ENCODE measurements around the gene IGF2BP3. TPM values are rescaled to one million over a fixed set of nuclear protein-coding genes. Genes with fewer than 3 reads are reported as not detected.
A peak's percentile ranks its signal among the peaks of the same experiment; 100 is the strongest.

Gene IGF2BP3
- total RNA-seq, 5 donors from 2014 or later (not counting 1 experiment from before 2014, with no cell fraction given), result 0.46 to 1.9 (median 0.55) TPM; not detected in 1

- CTCF ChIA-PET, result interaction anchor here in 1 of 2 donors (0.5 kb wide), 1 partner anchor 87 kb away, joined by 4 read pairs; no protein-coding TSS in a partner anchor
These were observed 119.8 kb downstream of the IGF2BP3 start for GRCh38 chr7:23350466-23350865.

GRCh38 chr7:23349484-23350157, 120.7 kb downstream of the IGF2BP3 start:
- H3K36me3 Mint-ChIP-seq, result no peaks in the 10 kb centered on the region
- ChIA-PET POLR2A (interaction anchor here in 1 of 2 donors (0.6 kb wide), 1 partner anchor 9 kb away, joined by 4 read pairs; no protein-coding TSS in a partner anchor), CTCF (interaction anchor here in 1 of 2 donors (0.7 kb wide), 1 partner anchor 78 kb away, joined by 3 read pairs; no protein-coding TSS in a partner anchor)
- no peak overlapping the region for H3K4me3 Mint-ChIP-seq
- H3K9me3 Mint-ChIP-seq, result no peaks in the 10 kb centered on the region
- no peak overlapping the region for H3K4me3 ChIP-seq (ENCODE audit: control insufficient read depth in 1 of 2, extremely low read depth in 1 of 2, low read length in 1 of 2)
- H3K9me3 ChIP-seq, result no peaks in the 10 kb centered on the region
- H3K27me3 ChIP-seq (replicated peaks in 1 of 2; ENCODE audit: control insufficient read depth in 2 of 2, extremely low read depth in 1 of 2, insufficient read depth in 2 of 2, low read length in 1 of 2), result peaks cover 0 to 3% of the 10 kb centered on the region in 2 experiments
- no peak for DNase-seq
- no peak overlapping the region for H3K27ac Mint-ChIP-seq
- no peak overlapping the region for H3K27ac ChIP-seq (ENCODE audit: low read length)
- H3K27me3 Mint-ChIP-seq, result no peaks in the 10 kb centered on the region
- WGBS (ENCODE audit: insufficient coverage), result 100% methylated on average over 1 of the region's 7 CpGs
- peaks cover 26 to 30% (median 27%) of the 10 kb centered on the region in 3 donors for H3K4me1 Mint-ChIP-seq
- H3K36me3 ChIP-seq (ENCODE audit: control insufficient read depth in 2 of 2, extremely low read depth in 1 of 2, insufficient read depth in 1 of 2, low read length in 1 of 2), result no peaks in the 10 kb centered on the region
- H3K4me1 ChIP-seq (ENCODE audit: control insufficient read depth in 1 of 2, extremely low read depth in 1 of 2, insufficient read depth in 2 of 2, low read length in 2 of 2), result peaks cover 6 to 8% of the 10 kb centered on the region in 2 experiments
- no peak for ATAC-seq (replicated peaks in 1 of 4)

More at GRCh38 chr7:23350466-23350865, 119.8 kb downstream of the IGF2BP3 start:
- no peak overlapping the region for H3K4me3 ChIP-seq (ENCODE audit: control insufficient read depth in 1 of 2, extremely low read depth in 1 of 2, low read length in 1 of 2)
- Mint-ChIP-seq H3K36me3 (no peaks in the 10 kb centered on the region), H3K9me3 (no peaks in the 10 kb centered on the region), H3K4me1 (peaks cover 19 to 23% (median 21%) of the 10 kb centered on the region in 3 donors), H3K27ac (no peak overlapping the region), H3K4me3 (no peak overlapping the region), H3K27me3 (peaks cover 0 to 3% of the 10 kb centered on the region in 2 donors)
- H3K4me1 ChIP-seq (ENCODE audit: control insufficient read depth in 1 of 2, extremely low read depth in 1 of 2, insufficient read depth in 2 of 2, low read length in 2 of 2), result peaks cover 6 to 8% of the 10 kb centered on the region in 2 experiments
- no peaks in the 10 kb centered on the region for H3K9me3 ChIP-seq
- ATAC-seq (replicated peaks in 1 of 4) (no peak), DNase-seq (no peak)
- H3K36me3 ChIP-seq (ENCODE audit: control insufficient read depth in 2 of 2, extremely low read depth in 1 of 2, insufficient read depth in 1 of 2, low read length in 1 of 2), result no peaks in the 10 kb centered on the region
- peaks cover 0 to 3% of the 10 kb centered on the region in 2 experiments for H3K27me3 ChIP-seq (replicated peaks in 1 of 2; ENCODE audit: control insufficient read depth in 2 of 2, extremely low read depth in 1 of 2, insufficient read depth in 2 of 2, low read length in 1 of 2)
- POLR2A ChIA-PET, result no interaction called here
- H3K27ac ChIP-seq (ENCODE audit: low read length), result no peak overlapping the region
- 90% methylated on average over 2 of the region's 2 CpGs for WGBS (ENCODE audit: insufficient coverage)

- Mint-ChIP-seq H3K36me3 (no peaks in the 10 kb centered on the region), H3K9me3 (no peaks in the 10 kb centered on the region), H3K27me3 (no peaks in the 10 kb centered on the region), H3K4me3 (peak overlapping the region in 1 of 3 donors; percentile 75), H3K27ac (peak overlapping the region; percentile 24 to 42), H3K4me1 (peaks cover 26 to 30% (median 27%) of the 10 kb centered on the region in 3 donors)
- Histone ChIP-seq H3K27ac (ENCODE audit: low read length) (no peak overlapping the region), H3K9me3 (no peaks in the 10 kb centered on the region), H3K27me3 (replicated peaks in 1 of 2; ENCODE audit: control insufficient read depth in 2 of 2, extremely low read depth in 1 of 2, insufficient read depth in 2 of 2, low read length in 1 of 2) (no peaks in the 10 kb centered on the region), H3K4me1 (ENCODE audit: control insufficient read depth in 1 of 2, extremely low read depth in 1 of 2, insufficient read depth in 2 of 2, low read length in 2 of 2) (peaks cover 6 to 8% of the 10 kb centered on the region in 2 experiments), H3K36me3 (ENCODE audit: control insufficient read depth in 2 of 2, extremely low read depth in 1 of 2, insufficient read depth in 1 of 2, low read length in 1 of 2) (no peaks in the 10 kb centered on the region), H3K4me3 (ENCODE audit: control insufficient read depth in 1 of 2, extremely low read depth in 1 of 2, low read length in 1 of 2) (no peak overlapping the region)
- CTCF ChIA-PET, result interaction anchor here (1.2 to 2.0 kb wide), 2 partner anchors 10 to 75 kb away, joined by 7 read pairs; no protein-coding TSS in a partner anchor
- 75% methylated on average over 8 of the region's 8 CpGs for WGBS (ENCODE audit: insufficient coverage)
- DNase-seq (no peak), ATAC-seq (replicated peaks in 1 of 4) (no peak)
- POLR2A ChIA-PET, result interaction anchor here in 1 of 2 donors (1.0 kb wide), 1 partner anchor 49 kb away, joined by 3 read pairs; the partner anchor contains the start of gene MALSU1
These were observed 122.6 kb downstream of the IGF2BP3 start for GRCh38 chr7:23347682-23348180.

- peak overlapping the region; percentile 44 to 75 (median 66) for H3K4me3 Mint-ChIP-seq
- H3K4me3 ChIP-seq (ENCODE audit: control insufficient read depth in 1 of 2, extremely low read depth in 1 of 2, low read length in 1 of 2), result no peak overlapping the region
- POLR2A ChIA-PET, result interaction anchor here in 1 of 2 donors (1.0 kb wide), 1 partner anchor 49 kb away, joined by 3 read pairs; the partner anchor contains the start of gene MALSU1
These were observed 123.1 kb downstream of the IGF2BP3 start for GRCh38 chr7:23347033-23347681.

GRCh38 chr7:23346316-23346715, 124.0 kb downstream of the IGF2BP3 start:
- Mint-ChIP-seq H3K36me3 (no peaks in the 10 kb centered on the region), H3K27ac (peak overlapping the region; percentile 82 to 88), H3K9me3 (no peaks in the 10 kb centered on the region), H3K27me3 (no peaks in the 10 kb centered on the region), H3K4me3 (peak overlapping the region; percentile 73 to 81 (median 75)), H3K4me1 (peaks cover 26 to 30% (median 27%) of the 10 kb centered on the region in 3 donors)
- peak in 1 of 35 experiments; percentile 56 for DNase-seq
- peak overlapping the region; percentile 29 for H3K27ac ChIP-seq (ENCODE audit: low read length)
- peak overlapping the region; percentile 42 to 66 for H3K4me3 ChIP-seq (ENCODE audit: control insufficient read depth in 1 of 2, extremely low read depth in 1 of 2, low read length in 1 of 2)
- peak; percentile 72 to 90 (median 74) for ATAC-seq (replicated peaks in 1 of 4)
- ChIA-PET POLR2A (interaction anchor here in 1 of 2 donors (0.6 kb wide), 2 partner anchors 139 to 186 kb away, joined by 3 read pairs; no protein-coding TSS in a partner anchor), CTCF (interaction anchor here (0.6 to 2.0 kb wide), 9 partner anchors 12 to 275 kb away, joined by 3 to 7 read pairs (median 3); no protein-coding TSS in a partner anchor)
- no peaks in the 10 kb centered on the region for H3K36me3 ChIP-seq (ENCODE audit: control insufficient read depth in 2 of 2, extremely low read depth in 1 of 2, insufficient read depth in 1 of 2, low read length in 1 of 2)
- H3K4me1 ChIP-seq (ENCODE audit: control insufficient read depth in 1 of 2, extremely low read depth in 1 of 2, insufficient read depth in 2 of 2, low read length in 2 of 2), result peaks cover 6 to 8% of the 10 kb centered on the region in 2 experiments
- 8% methylated on average over 6 of the region's 8 CpGs for WGBS (ENCODE audit: insufficient coverage)
- no peaks in the 10 kb centered on the region for H3K9me3 ChIP-seq
- no peaks in the 10 kb centered on the region for H3K27me3 ChIP-seq (replicated peaks in 1 of 2; ENCODE audit: control insufficient read depth in 2 of 2, extremely low read depth in 1 of 2, insufficient read depth in 2 of 2, low read length in 1 of 2)

More at GRCh38 chr7:23347033-23347681, 123.1 kb downstream of the IGF2BP3 start:
- Histone ChIP-seq H3K36me3 (ENCODE audit: control insufficient read depth in 2 of 2, extremely low read depth in 1 of 2, insufficient read depth in 1 of 2, low read length in 1 of 2) (no peaks in the 10 kb centered on the region), H3K9me3 (no peaks in the 10 kb centered on the region), H3K4me1 (ENCODE audit: control insufficient read depth in 1 of 2, extremely low read depth in 1 of 2, insufficient read depth in 2 of 2, low read length in 2 of 2) (peaks cover 6 to 8% of the 10 kb centered on the region in 2 experiments), H3K27ac (ENCODE audit: low read length) (no peak overlapping the region), H3K27me3 (replicated peaks in 1 of 2; ENCODE audit: control insufficient read depth in 2 of 2, extremely low read depth in 1 of 2, insufficient read depth in 2 of 2, low read length in 1 of 2) (no peaks in the 10 kb centered on the region)
- Mint-ChIP-seq H3K9me3 (no peaks in the 10 kb centered on the region), H3K4me1 (peaks cover 26 to 30% (median 27%) of the 10 kb centered on the region in 3 donors), H3K27ac (peak overlapping the region; percentile 56 to 59), H3K27me3 (no peaks in the 10 kb centered on the region), H3K36me3 (no peaks in the 10 kb centered on the region)
- DNase-seq, result no peak
- CTCF ChIA-PET, result interaction anchor here (1.2 to 2.0 kb wide), 3 partner anchors 11 to 74 kb away, joined by 3 to 7 read pairs (median 7); no protein-coding TSS in a partner anchor
- ATAC-seq (replicated peaks in 1 of 4), result no peak
- 80% methylated on average over 1 of the region's 9 CpGs for WGBS (ENCODE audit: insufficient coverage)

Data from T-cell (primary cell).